Anterior cingulate cortex (tissue), 58 donors: ENCODE data around the gene SLX9.
"Not testable (repeated sequence)": the region's sequence is repeated elsewhere in the genome, so short reads cannot be mapped to it uniquely, and the experiment has no call there.

Source experiments
- DNase-seq, 58 donors: peaks; one replicate each; lab custom pipeline; 2025; lab: John Stamatoyannopoulos, UW

The SLX9 gene

GRCh38 chr21:45022736-45023135 is 82.9 kb downstream of the SLX9 start:
- no peak for DNase-seq

DNA sequence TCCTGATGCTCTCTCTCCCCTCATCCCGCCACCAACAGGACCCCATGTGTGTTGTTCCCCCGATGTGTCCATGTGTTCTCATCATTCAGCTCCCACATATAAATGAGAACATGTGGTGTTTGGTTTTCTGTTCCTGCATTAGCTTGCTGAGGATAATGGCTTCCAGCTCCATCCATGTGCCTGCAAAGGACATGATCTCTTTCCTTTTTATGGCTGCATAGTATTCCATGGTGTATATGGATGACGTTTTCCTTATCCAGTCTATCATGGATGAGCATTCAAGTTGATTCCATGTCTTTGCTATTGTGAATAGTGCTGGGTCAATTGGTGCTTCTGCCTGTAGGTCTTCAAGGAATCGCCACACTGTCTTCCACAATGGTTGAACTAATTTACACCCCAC is 84.7 kb downstream of the SLX9 start:
- not testable (repeated sequence) for DNase-seq

- no peak for DNase-seq
Observed at GRCh38 chr21:45026066-45026745, 86.4 kb downstream of the SLX9 start.
